HG02884 (cell line): Measurements from ENCODE around the gene CEP44.
A peak's percentile ranks its signal among the peaks of the same experiment; 100 is the strongest.

ENCODE experiments used
- ATAC-seq: cut with Tn5 transposase; IDR thresholded peaks from one replicate; pipeline ENCODE4 v1.9.1; 2021; ENCODE audit warnings: mild to moderate bottlenecking, moderate library complexity; ENCODE audit not compliant: unreplicated experiment

Gene CEP44, protein sequence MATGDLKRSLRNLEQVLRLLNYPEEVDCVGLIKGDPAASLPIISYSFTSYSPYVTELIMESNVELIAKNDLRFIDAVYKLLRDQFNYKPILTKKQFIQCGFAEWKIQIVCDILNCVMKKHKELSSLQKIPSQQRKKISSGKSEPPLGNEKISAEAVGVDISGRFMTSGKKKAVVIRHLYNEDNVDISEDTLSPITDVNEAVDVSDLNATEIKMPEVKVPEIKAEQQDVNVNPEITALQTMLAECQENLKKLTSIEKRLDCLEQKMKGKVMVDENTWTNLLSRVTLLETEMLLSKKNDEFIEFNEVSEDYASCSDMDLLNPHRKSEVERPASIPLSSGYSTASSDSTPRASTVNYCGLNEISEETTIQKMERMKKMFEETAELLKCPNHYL

DNA sequence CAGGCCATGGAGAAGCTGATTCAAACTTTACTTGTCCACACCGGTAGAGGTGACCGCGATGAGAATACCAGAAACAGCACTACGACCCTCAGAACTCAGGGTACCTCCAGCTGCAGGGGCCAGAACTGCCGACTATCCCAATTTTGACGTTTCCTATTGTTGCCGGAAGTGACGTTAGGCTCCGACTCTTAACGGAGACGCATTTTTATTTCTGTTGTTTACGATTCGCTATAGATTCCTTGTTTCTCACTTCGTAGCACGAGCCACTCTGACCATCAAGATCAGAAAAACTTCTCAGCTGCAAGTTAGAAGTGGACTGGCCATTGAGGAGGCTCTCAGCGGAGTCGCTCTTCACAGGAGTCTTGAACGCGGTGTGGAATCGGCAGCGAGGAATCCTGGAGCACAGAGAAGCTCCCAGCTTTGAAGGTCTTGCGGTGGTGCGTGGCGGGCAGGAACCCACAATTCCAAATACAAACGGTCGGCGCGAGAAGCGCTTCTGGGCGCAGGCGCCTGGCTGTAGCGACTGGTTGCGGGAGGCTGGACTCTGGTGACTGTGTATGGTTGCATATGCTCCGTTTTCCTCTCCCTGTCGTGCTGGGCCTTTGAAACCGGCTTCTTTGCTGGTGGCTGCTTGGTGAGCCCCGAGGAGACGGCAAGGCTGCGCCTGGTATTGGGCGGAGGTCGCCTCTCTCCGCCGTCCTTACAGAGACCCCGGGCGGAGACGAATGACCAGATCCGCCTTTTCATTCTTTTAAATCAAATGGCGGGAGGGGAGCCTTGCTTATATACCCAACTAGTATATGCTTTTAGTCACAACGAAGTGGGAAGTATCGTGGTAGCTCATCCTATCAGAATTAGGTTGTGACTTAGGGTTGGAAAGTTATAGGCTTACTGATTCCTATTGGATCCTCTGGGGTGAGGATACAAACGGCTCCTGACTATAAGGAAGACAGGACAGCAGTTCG is at the start of gene CEP44, which contains the start of gene FBXO8:
CEP44 (plus strand) TSS at position 405 of the 965 bp plus-strand sequence. CDS start 15,211 bp downstream, outside the sequence.
FBXO8 (minus strand) TSS at position 161 of the 965 bp plus-strand sequence. CDS start 20,575 bp downstream, outside the sequence.
- ATAC-seq = peak; percentile 65

DNA sequence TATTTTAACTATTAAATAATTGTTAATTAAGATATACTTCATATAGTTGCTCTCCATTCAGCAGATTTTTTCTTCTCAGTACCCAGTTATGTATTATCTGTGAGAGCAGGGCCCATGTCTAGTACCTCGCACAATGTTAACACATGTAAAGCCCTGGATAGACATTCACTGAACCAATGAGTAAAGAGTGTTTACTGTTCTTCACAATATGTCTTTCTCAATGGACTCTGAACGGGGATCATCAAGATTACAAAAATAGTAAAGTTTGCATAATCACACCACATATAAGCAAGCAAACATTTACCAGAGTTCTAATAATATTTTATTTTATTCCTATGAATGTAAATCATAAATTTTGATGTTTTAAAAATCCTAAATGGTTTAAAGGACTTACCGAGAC is 47.4 kb upstream of the CEP44 start:
- no peak for ATAC-seq

DNA sequence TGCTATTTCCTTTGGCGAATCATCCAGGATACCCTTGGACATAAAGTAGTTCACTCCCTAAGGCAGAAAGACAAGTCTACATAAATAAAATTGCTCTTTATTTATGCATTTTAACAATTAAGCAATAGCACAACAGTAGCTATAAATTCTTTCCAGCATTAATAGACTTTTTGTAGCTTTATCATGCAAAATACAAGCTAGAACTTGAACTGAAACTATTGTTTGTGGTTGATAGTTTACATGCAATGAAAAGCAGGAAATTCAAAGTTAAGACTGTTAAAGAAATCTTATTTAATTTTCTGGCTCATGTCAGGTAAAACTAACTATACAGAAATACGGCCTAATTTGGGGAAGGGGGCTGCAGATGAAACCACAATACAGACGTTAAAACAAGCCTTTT is 42.5 kb upstream of the CEP44 start:
- ATAC-seq = no peak

DNA sequence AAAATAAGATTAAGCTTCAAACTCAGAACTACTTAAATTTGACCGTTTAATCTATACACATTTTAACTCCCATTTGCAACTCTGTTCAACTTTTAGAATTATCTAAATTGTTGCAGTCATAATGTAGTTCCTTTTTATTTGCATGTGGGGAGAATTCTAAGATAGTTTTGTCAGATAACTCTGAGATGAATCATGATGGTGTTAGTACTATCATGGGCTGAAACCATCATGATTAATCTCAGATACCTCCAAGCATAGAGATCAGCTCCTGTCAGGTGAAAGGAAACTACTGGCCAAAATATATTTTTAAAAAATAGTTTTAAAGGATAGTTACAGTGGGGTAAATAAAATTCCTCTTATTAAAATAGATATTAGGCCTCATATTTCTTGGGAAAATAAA is 39.3 kb upstream of the CEP44 start:
- ATAC-seq = no peak

DNA sequence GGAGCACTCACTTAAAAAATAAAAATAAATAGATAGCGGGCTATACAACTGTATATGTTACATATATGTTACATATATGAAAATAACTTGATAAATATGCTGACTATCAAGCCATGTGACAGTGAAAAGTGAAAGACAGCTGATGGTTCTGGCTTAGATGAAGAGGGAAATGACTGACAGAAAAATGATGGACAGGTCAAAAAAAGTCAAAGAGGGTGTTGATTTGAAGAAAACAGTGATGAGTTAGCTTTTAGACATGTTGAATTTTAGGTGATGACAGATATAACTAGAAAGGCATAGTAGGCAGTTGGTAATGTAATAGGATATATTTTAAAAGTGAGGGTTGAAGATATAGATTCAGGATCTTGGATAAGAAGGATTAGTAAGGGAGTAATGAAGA is 38.0 kb upstream of the CEP44 start:
- ATAC-seq = no peak

DNA sequence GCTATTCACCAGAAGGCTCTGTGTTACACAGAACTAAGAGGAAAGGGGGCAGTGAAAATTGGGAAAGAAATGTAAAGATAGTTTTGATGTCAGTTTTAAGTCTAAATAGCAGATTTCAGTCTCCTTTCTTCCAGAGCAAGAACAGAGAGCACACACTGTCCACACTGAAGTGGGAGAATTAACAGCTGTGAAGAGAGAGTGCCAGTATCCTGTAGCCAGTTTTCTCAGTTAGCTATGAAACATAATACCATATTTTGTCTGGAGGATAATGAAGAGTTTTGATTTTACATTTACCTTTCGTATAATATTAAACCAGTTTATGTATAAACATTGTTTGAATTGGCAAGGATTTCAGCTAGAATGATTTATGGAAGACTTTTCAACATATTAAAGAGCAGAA is 35.3 kb upstream of the CEP44 start:
- no peak for ATAC-seq

DNA sequence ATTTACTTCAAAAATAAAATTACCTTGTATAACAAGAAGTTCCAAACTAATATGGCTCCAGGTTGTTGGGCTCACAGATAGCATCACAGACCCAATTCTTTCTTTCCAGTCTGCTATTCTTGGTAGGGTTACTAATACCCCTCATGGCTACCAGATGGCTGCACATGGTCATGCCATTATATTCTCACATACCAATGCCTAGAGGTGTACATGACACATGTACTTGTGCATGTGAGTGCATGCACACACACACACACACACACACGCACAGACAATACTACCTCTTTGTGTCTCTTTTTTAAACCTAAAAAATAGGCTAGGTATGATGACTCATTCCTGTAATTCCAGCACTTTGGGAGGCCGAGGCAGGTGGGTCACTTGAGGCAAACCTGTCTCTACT is 31.3 kb upstream of the CEP44 start:
- no peak for ATAC-seq

DNA sequence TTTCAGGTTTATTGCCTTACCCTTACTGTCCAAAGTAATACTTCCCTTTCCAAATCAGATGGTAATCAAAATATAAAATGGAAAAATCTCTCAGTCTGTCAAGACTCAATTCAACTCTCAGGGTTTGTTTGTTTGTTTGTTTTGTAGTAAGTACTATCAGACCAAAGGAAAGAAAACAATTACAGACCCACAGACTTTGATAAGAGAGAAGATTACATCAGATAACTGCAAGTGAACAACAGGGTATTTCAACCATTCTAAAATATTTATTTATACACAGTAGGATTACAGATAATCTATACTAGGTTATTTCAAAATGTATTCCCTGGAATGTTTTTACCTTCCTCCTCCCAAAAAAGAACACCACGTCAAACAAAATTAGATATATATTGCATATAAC is 29.1 kb upstream of the CEP44 start:
- no peak for ATAC-seq

DNA sequence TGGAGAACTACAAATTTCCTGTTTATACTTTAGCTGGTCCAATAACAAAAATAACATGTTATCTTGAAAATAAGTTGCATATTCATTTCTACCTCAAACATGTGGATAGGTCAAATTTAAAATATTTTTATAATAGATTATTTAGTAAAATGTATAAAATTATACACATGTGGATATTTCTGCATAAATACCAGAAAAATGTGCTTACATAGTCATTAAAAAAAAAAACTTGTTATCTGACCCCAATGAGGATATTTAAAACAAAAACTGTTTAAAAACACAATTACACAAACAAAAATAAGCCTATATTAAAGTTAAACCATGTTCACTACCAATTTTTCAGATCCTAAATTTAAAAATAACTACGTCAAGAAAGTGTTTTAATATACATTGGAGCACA is 28.3 kb upstream of the CEP44 start:
- ATAC-seq = no peak

DNA sequence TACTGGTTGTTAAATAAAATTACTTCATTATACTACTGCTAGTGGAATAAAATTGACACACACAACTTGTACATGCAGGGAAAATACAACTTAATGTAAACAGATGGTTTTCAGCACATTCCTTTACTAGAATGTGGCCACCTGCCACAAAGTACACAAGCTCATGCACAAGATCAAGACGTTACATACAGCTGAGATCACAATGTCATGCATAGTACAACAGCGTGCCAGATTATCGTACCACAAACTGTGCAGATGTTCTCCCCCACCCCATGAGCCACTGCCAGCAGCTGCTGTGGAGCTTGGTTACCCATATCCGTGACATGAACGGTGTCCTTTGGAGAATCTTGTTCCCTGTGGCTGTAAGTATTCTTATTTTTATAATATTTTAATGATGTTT is 27.9 kb upstream of the CEP44 start:
- ATAC-seq = no peak

DNA sequence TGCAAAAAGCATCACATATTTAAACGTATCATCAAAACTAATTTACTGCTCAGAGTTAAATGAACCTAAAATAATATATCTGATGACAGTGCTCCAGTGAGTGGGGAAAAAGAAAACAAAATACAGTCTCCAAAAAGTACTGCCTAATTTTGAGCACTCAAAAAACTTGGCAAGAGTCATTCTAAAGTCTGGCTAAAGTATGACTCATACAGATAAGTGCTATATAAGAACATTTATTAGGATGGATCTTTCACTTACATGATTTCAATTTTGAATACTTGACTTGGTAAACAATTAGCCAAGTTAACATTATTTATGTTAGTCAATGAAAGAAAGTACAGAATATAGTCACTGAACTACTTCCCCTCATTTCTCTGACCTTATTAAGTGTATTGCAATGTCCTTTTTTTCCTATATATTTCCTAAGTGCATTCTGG is 27.4 kb upstream of the CEP44 start:
- ATAC-seq = no peak

DNA sequence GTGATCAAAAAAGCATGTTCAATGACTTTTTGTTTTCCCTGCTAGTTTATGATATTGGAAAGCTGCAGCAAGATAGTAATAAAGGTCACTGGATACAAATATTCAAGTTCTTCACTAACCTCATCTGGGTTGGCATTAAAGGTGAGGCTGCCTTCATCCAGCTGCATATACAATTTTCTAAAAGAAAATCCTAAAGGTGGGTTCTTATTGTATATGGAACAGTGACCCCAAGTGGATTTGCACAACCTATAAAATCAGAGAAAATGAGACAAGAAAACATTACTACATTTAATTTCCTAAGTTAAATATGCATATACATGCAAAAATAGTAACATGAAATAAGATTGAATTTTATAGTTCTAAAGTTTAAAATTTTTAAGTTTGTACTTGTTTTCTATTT is 24.1 kb upstream of the CEP44 start:
- ATAC-seq = no peak

DNA sequence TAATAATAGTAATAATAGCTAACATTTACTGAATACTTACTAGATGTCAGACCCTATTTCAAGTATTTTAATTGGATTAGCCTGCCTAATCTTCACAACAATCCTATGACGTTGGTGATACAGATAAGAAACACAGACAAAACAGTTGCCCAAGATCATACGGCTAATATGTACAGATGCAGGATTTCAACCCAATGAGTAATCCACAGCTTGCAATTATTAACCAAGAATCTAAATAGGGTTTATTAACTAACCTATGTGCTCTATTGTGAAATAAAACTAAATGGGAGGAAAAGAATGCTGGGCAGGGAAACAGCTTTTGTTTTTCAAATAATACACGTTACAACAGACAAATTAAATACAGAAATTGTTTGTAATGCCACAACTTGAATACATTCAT is 23.6 kb upstream of the CEP44 start:
- ATAC-seq = no peak

DNA sequence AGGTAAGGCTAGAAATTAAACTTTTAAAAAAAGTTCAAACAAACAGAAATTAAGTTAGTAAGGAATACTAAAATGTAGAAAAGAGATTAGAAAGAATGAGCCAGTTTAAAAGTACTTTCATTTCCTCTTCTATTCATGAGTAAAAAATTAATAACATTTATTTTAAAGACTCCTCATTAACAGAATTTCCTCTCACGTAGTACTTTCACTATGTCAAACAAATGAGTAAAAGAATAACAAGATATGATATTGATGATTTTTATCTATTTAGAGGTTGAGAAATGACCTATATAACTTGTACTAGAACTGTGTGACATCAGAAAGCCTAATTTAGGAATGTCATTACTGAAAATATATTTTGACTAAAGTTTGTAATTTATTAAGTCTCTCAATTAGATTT is 22.3 kb upstream of the CEP44 start:
- peak; percentile 40 for ATAC-seq

DNA sequence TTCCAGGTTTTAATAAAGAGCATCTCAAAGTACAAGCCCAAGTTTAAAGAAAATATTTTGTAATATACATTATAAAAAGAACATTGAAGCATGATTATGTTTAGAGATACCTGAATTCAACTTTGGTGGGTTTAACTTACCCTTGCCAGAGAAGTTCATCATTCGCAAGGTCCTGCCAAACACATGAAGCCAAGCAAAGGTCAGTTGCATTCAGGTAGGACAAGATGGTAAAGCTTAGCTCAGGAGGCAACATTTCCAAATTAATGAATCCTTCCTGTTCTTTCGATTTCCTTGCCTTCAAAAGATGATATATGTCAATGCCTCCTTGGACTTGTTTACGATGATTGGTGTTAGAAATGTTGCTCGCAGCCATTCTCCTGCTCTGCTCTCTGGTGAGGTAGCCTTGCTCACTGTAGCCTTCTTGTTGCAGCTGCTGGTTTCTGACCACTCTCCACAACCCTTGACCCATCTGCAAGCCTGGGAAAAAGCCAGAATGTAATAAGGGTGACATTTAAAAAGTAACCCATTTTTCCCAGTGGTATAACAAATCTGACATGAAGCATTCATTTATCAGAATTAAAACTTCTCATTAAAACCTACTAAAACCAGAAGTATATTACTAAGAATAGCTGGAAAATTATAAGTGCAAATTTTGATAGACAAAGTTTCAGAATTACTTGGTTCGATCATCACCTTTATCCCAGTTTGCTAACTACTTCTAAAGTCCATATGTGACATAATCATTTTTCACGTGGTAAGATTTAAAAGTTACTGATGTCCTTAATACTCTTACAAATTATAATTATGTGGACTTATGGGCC is 20.9 kb upstream of the CEP44 start:
- ATAC-seq = no peak

DNA sequence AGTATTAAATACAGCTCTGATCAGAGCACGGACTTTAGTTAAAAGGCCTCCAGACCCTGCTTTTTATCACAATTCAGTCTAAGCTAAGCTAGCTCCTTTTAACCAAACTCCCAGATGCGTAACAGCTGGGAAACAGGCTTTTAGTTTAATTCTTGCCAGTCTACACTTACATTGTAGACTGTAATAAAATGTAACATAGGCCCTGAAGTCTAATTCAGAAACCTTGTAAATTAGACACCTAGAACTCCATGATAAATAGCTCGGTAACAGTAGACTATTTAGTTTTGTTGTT is 20.3 kb upstream of the CEP44 start:
- no peak for ATAC-seq

DNA sequence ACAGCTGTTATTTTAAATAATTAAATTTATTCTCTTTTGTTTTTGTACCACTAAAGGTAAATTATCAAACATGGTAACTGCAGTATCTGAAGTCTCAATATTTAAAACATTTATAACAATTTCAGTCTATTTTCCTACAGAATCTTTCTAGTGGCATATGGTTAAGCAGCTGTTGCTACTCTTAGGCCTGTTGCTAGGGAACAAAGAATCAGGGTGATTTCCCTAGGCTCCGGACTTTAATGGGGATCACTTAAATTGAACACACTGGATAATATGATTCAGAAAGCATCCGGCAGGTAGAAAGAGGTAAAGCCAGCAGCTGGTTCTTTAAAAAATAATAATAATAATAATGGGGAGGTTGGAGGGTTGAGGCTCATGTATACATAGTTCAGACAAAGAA is 17.8 kb upstream of the CEP44 start:
- ATAC-seq = no peak

DNA sequence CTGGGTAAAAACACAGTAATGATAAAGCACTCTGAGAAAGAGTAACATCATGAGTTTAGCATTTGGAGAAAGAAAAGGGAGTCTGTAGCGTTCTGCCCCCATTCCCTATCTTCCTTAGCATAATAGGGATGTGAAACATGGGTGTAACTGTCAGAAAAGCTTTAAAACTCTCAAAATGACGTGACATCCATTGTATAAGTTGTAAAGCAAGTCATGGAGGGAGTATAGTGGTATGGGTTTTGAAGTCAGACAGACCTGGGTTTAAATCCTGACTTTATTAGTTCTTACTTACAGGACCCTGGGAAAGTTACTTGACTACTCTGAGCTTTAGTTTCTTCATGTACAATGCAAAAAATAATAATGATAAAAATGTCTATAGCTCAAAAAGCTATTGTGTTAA is 17.3 kb upstream of the CEP44 start:
- no peak for ATAC-seq

DNA sequence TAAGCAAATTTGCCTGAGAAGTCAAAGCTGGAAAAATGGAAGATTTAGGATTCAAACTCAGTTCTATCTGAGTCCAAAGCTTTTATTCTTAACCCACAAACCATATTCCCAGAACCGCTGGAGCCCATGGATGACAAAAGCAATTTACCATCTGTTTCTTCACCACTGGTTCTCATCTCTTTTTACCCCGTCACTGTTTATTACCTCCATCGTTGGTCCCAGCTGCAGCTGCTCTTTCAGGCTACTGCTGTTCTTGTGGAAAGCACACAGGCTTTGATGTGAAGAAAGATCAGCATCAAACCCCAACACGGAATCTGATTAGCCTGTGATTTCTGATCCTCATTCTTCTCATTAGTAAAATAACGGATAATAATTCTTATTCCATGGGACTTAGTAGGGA is 9.8 kb upstream of the CEP44 start:
- ATAC-seq = no peak

DNA sequence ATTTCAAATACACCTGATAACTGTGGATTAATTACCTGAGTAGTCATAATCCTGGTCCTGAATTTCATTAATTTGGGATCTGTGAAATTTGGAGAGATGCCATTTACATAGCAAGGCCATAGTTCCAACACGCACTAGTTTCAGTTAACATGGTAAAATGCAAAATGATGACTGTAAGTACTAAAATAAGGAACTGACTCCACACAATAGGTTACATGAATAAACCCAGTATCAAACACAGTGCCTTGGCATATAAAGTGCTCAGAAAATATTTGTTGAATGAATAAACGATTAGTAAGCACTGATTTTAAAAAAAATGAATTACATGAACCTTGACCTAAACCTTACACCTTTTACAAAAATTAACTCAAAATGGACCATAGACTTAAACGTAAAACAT is 9.3 kb upstream of the CEP44 start:
- no peak for ATAC-seq

DNA sequence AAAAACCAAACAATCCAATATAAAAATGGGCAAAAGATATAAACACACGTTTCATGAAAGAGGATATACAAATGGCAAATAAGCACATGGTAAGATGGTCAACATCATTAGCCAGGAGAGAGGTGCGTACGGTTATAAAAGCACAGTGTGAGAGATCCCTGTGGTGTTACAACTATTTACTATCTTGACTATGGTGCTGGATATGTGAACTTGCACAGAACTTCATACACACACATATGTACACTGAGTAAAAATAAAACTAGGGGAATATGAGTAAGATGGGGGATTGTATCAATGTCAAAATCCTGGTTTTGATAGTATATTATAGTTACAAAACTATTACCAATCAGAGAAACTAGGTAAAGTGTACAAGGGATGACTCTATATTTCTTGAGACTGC is 8.6 kb upstream of the CEP44 start:
- ATAC-seq = no peak
